ENCODE data around the gene GRAMD1A. TPM values are rescaled to one million over a fixed set of nuclear protein-coding genes. Genes with fewer than 3 reads are reported as not detected.
"Not testable (repeated sequence)": the region's sequence is repeated elsewhere in the genome, so short reads cannot be mapped to it uniquely, and the experiment has no call there.

Gene GRAMD1A
- total RNA-seq, 1 donor from 2014 or later: 32.9 TPM

DNA sequence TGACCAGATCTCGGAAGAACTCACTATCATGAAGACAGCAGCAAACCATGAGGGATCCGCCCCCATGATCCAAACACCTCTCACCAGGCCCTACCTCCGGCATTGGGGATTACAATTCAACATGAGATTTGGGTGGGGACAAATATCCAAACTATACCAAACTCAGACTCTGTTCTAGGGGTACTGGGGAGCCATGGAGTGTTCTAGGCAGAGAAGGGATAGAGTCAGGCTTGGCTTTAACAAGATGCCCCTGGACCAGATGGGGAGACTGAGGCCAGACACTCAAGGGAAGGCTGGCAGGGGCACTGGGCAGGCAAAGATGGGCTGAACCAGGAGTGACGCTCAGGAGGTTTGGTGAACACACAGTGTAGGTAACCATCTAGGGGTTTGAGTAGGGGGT, 18.3 kb downstream of the GRAMD1A start:
- DNase-seq (ENCODE audit: low read depth in 2 of 2): no peak

GRCh38 chr19:35019144-35019543, 19.0 kb downstream of the GRAMD1A start:
- no peak for DNase-seq (ENCODE audit: low read depth in 2 of 2)

GRCh38 chr19:35021016-35021415, 20.9 kb downstream of the GRAMD1A start:
- DNase-seq (ENCODE audit: low read depth in 2 of 2): no peak

- no peak for DNase-seq (ENCODE audit: low read depth in 2 of 2)
Observed at GRCh38 chr19:35021596-35021995, 21.5 kb downstream of the GRAMD1A start.

DNA sequence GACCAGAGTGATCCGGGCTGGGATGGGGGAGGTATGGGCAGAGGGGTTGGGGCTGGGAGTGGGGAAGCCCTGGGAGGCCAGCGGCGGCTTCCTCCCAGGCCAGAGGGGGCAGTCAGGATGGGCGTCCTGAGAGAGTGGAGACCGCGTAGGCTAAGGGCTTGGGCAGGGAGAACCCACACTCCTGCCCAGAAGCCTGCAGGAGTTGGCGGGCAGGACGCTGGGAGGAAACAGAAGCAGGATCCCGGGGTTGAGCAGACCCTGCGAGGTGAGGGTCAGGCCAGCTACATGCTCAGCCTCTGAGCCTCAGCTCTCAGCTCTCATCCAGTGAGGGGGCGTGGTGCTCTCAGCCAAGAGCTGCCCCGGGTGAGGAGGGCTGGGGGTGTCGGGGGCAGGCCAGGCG, 22.3 kb downstream of the GRAMD1A start:
- no peak for DNase-seq (ENCODE audit: low read depth in 2 of 2)

DNA sequence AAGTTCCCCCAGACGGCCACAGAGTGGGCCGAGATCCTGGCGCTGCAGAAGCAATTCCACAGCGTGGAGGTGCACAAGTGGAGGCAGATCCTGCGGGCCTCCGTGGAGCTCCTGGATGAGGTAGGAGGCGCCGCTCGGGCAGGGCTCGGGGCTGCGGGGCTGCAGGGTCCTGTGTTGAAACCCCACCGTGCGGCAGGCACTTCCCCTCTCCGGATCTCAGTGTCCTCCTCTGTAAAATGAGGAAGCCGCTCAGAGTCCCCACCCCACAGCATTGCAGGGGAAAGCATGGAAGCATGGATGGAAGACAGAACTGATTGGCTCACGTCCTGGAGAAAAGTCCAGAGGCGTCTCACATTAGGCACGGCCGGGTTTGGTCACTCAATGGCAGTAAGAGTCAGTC, 23.3 kb downstream of the GRAMD1A start:
- DNase-seq (ENCODE audit: low read depth in 2 of 2): no peak

GRCh38 chr19:35024095-35024494, 24.0 kb downstream of the GRAMD1A start:
- DNase-seq (ENCODE audit: low read depth in 2 of 2): peak in 1 of 2 donors; percentile 36

- DNase-seq (ENCODE audit: low read depth in 2 of 2): no peak
Observed at GRCh38 chr19:35025969-35026368, 25.8 kb downstream of the GRAMD1A start.

GRCh38 chr19:35026418-35026817, 26.3 kb downstream of the GRAMD1A start:
- DNase-seq (ENCODE audit: low read depth in 2 of 2): no peak

DNA sequence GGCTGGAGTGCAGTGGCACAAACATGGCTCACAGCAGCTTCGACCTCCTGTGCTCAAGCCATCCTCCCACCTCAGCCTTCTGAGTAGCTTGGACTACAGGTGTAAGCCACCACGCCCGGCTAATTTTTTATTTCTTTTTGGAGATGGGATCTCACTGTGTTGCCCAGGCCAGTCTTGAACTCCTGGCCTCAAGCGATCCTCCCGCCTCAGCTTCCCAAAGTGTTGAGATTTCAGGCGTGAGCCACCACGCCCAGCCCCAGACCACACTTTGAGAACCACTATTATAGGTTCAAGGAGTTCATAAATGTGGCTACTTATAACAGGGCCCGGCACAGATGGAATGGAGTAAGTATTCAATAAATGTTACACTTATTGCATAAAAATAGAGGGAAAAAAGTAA, 26.9 kb downstream of the GRAMD1A start:
- no peak for DNase-seq (ENCODE audit: low read depth in 2 of 2)

DNA sequence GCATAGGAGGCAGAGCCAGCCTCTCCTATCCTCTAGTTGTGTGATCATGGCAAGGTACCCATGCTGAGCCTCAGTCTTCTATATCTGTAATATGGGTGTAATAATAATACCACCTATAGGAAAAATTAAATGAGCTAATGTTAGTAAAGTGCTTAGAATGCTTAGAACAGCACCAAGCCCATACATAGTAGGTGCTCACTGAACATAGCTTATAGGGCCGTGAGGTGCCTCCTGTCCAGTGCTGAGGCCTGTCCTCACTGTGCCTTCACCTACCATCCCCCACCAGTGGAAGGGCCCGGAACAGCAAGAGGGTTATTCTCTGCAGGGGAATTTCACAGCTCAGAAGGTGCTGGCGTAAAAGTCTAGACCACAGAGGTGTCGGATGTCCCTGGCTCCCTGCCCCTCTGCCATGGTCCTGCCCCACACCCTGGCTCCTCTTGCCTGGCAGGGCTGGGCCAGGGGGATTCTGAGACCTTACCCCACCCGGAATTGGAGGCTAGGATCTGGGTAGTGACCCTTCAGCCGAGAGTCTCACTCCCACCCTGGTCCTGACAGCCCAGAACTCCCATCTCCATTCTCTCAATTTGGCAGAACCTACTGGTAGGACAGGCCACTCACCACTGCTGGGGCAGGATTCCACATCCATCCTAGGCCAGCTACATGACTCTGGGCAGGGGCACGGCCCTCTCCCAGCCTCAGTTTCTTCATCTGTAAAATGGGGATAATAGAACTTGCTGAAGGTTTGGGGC, 27.9 kb downstream of the GRAMD1A start:
- no peak for DNase-seq (ENCODE audit: low read depth in 2 of 2)

DNA sequence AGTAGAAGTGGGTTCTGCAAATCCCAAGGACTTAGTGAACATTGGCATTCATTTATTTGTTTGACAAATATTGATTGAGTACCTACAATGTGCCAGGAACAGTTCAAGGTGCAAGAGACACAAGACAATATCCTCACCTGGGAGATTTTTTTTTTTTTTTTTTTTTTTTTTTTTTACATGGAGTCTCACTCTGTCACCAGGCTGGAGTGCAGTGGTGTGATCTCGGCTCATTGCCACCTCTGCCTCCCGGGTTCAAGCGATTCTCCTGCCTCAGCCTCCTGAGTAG, 28.4 kb downstream of the GRAMD1A start:
- DNase-seq (ENCODE audit: low read depth in 2 of 2): not testable (repeated sequence)

GRCh38 chr19:35029275-35029736, 29.2 kb downstream of the GRAMD1A start:
- DNase-seq (ENCODE audit: low read depth in 2 of 2): not testable (repeated sequence)

- DNase-seq (ENCODE audit: low read depth in 2 of 2): no peak
Observed at GRCh38 chr19:35029737-35030256, 29.7 kb downstream of the GRAMD1A start.

DNA sequence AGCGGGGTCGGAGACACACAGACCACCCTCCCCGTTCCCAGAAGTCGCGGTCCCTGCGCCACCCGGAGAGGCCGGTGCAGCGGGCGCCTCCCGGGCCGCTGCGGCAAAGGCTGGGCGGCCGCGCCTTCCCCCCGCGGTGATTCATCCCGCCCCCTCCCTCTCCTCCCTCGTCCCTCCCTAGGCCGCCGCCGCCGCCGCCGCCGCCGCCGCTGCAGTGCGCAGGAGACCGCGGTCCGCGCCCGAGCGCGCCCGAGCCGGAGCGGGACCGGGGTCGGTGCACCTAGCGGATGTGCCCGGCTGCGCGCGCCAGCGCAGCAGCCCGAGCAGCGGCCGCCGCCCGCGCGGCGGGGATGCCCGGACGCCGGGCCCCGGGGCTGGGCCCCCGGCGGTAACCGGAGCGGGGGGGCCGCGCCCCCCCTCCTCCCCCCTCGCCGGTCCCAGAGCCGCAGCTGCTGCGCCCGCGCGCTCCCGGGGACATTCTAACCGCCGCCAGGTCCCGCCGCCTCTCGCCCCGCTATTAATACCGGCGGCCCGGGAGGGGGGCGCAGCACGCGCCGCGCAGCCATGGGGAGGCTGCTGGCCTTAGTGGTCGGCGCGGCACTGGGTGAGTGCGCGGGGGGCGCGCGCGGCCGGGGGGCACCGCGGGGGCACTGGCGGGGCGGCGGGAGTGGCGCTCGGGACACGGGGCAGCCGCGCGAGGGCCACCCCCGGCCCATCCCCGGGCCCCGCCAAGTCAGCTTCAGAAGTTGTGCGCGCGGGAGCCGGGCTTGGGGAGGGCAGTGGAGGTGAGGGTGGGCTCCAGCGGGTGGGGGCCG, 30.3 kb downstream of the GRAMD1A start, which contains the start of gene SCN1B:
TSS of gene SCN1B (plus strand) at position 214 of the 815 bp plus-strand sequence. CDS start at position 565, 351 bp downstream.
- DNase-seq (ENCODE audit: low read depth in 2 of 2): peak; percentile 72 to 74

GRCh38 chr19:35031072-35031881, 31.2 kb downstream of the GRAMD1A start:
- no peak for DNase-seq (ENCODE audit: low read depth in 2 of 2)

DNA sequence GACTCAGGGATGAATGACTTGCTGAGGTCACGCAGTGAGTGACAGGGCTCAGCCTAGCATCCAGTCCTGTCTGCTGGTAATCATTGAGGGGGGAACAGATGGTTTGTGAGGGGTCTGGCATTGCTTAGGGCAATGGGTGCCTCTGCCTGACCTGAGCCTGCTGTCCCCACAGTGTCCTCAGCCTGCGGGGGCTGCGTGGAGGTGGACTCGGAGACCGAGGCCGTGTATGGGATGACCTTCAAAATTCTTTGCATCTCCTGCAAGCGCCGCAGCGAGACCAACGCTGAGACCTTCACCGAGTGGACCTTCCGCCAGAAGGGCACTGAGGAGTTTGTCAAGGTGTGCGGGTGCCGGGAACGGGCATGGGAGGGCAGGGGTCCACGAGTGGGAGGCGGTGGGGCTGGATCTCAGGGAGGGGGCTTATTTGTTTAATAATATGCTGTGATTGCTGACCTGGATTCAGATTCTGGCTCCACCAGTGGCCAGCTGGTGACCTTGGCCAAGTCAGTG, 32.3 kb downstream of the GRAMD1A start:
- DNase-seq (ENCODE audit: low read depth in 2 of 2): no peak

DNA sequence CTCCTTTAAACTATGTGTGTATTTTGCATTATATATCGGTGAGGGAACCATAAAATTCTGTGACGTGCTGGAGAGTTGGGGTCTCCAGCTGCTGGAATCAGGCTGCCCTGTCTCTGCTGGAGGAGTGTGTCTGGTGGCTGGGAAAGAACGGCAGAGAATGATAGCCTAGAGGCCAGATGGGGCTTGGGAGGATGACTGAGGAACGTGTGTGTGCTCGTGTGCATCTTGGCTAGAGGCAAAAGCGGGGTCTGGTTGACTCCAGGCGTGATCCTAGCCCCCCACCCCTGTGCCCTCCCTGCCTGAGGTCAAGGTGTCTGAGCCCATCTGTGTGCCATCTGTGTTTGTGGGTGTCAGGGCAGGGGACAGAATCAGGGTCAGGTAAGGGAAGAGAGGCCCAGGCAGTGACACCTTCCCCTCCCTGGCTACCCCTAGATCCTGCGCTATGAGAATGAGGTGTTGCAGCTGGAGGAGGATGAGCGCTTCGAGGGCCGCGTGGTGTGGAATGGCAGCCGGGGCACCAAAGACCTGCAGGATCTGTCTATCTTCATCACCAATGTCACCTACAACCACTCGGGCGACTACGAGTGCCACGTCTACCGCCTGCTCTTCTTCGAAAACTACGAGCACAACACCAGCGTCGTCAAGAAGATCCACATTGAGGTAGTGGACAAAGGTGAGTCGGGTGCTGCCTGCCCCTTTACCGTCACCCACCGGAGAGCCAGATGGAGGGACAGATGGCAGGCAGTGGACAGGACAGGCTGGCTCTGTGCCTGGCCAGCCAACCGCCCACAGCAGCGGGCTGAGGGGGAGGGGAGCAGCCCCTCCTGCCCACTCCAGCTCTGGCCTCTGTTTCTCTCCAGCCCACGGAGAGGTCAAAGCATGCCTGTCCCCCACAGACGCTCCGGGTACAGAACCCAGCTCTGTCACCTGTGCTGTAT, 33.2 kb downstream of the GRAMD1A start:
- DNase-seq (ENCODE audit: low read depth in 2 of 2): no peak

DNA sequence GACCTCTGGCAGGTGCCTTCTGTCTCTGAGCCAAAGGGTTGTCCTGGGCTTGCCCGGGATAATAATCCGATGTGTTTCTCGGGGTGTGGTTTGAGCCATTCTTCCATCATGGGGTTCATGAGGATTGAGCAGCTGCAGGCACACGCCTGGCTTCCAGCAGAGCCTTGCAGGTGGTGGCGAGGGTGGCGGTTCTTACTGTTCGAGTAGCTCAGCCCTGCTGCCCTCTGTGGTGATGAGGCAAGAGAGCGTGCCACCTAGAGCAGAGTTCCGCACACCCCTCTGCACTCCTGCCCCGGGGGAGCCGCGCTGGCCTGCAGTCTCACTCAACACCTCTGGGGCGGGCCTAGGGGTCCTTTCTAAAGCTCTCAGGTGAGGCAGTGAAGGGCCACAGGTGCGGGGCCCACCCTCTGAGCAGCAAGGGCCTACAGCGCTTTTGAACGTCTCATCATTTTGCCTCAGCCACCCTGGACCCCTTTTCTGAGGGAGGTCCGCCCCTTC, 33.9 kb downstream of the GRAMD1A start:
- no peak for DNase-seq (ENCODE audit: low read depth in 2 of 2)

Data from lung microvascular endothelial cell (primary cell).